Measurements from ENCODE around the gene MYO9B. TPM values are rescaled to one million over a fixed set of nuclear protein-coding genes. Genes with fewer than 3 reads are reported as not detected.

MYO9B gene
- total RNA-seq, 1 donor, result 96.6 TPM

DNA sequence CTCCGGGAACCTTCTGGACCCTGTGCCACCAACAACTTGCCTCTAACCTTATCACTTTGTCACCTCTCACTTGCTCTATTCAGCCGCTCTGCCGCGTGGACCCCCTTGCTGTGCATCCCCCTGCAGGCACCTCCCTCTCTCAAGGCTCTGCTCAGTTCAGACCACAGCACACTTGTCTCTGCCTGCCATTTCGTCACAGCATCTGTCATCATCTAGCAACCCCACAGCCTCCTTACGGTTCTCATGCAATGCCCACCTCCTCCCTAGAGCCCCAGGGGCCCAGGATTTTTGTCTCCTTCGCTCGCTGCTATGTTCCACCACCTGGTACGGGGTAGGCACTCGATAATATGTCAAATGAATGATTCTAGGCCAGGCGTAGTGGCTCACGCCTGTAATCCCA lies 5.2 kb upstream of the MYO9B start:
- H3K27me3 ChIP-seq (ENCODE audit: insufficient read depth, low read length), result no peaks in the 10 kb centered on the region
- no peak overlapping the region for H3K4me2 ChIP-seq (ENCODE audit: insufficient read depth, low read length)
- no peak for DNase-seq (ENCODE audit: insufficient read length, low spot score, missing footprints)
- no peaks in the 10 kb centered on the region for H3K36me3 ChIP-seq (ENCODE audit: insufficient read depth, low read length)
- no peak overlapping the region for H2AFZ ChIP-seq (ENCODE audit: low read length)
- H3K4me1 ChIP-seq (ENCODE audit: insufficient read depth, low read length), result peaks cover 10% of the 10 kb centered on the region
- H3K4me3 ChIP-seq (ENCODE audit: insufficient read depth, low read length), result no peak overlapping the region
- no peaks in the 10 kb centered on the region for H3K9me3 ChIP-seq (ENCODE audit: low read depth, low read length)
- no peak overlapping the region for H3K27ac ChIP-seq (ENCODE audit: low read depth, low read length)
- no peaks in the 10 kb centered on the region for H4K20me1 ChIP-seq (ENCODE audit: insufficient read depth, low read length)
- peaks cover 26% of the 10 kb centered on the region for H3K79me2 ChIP-seq (ENCODE audit: insufficient read depth, low read length)
- TF ChIP-seq, protein P1, sequence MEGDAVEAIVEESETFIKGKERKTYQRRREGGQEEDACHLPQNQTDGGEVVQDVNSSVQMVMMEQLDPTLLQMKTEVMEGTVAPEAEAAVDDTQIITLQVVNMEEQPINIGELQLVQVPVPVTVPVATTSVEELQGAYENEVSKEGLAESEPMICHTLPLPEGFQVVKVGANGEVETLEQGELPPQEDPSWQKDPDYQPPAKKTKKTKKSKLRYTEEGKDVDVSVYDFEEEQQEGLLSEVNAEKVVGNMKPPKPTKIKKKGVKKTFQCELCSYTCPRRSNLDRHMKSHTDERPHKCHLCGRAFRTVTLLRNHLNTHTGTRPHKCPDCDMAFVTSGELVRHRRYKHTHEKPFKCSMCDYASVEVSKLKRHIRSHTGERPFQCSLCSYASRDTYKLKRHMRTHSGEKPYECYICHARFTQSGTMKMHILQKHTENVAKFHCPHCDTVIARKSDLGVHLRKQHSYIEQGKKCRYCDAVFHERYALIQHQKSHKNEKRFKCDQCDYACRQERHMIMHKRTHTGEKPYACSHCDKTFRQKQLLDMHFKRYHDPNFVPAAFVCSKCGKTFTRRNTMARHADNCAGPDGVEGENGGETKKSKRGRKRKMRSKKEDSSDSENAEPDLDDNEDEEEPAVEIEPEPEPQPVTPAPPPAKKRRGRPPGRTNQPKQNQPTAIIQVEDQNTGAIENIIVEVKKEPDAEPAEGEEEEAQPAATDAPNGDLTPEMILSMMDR (IDR thresholded peaks at IDR 0.05; ENCODE audit: extremely low read depth, low read depth, low read length), result no peak

DNA sequence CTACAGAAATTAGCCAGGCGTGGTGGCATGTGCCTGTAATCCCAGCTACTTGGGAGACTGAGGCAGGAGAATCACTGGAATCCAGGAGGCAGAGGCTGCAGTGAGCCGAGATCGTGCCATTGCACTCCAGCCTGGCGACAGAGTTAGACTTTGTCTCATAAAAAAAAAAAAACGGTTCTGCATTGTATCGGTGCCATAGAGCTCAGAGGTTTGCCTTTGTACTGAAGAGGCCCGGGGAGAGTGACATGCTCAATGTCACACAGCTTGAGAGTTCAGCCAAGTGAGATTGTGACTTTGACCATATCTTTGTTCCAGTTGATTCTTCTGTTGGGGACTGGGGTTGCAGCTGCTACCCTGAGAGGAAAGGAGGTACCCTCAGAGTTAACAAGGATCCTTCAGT lies 4.7 kb upstream of the MYO9B start:
- TF ChIP-seq, protein P1 (IDR thresholded peaks at IDR 0.05; ENCODE audit: extremely low read depth, low read depth, low read length), result no peak
- H2AFZ ChIP-seq (ENCODE audit: low read length), result no peak overlapping the region
- H3K4me1 ChIP-seq (ENCODE audit: insufficient read depth, low read length), result peaks cover 10% of the 10 kb centered on the region
- H3K27me3 ChIP-seq (ENCODE audit: insufficient read depth, low read length), result no peaks in the 10 kb centered on the region
- H3K36me3 ChIP-seq (ENCODE audit: insufficient read depth, low read length), result no peaks in the 10 kb centered on the region
- peak; percentile 29 for DNase-seq (ENCODE audit: insufficient read length, low spot score, missing footprints)
- no peak overlapping the region for H3K4me3 ChIP-seq (ENCODE audit: insufficient read depth, low read length)
- peaks cover 27% of the 10 kb centered on the region for H3K79me2 ChIP-seq (ENCODE audit: insufficient read depth, low read length)
- H3K27ac ChIP-seq (ENCODE audit: low read depth, low read length), result no peak overlapping the region
- no peaks in the 10 kb centered on the region for H3K9me3 ChIP-seq (ENCODE audit: low read depth, low read length)
- no peak overlapping the region for H3K4me2 ChIP-seq (ENCODE audit: insufficient read depth, low read length)
- no peaks in the 10 kb centered on the region for H4K20me1 ChIP-seq (ENCODE audit: insufficient read depth, low read length)

DNA sequence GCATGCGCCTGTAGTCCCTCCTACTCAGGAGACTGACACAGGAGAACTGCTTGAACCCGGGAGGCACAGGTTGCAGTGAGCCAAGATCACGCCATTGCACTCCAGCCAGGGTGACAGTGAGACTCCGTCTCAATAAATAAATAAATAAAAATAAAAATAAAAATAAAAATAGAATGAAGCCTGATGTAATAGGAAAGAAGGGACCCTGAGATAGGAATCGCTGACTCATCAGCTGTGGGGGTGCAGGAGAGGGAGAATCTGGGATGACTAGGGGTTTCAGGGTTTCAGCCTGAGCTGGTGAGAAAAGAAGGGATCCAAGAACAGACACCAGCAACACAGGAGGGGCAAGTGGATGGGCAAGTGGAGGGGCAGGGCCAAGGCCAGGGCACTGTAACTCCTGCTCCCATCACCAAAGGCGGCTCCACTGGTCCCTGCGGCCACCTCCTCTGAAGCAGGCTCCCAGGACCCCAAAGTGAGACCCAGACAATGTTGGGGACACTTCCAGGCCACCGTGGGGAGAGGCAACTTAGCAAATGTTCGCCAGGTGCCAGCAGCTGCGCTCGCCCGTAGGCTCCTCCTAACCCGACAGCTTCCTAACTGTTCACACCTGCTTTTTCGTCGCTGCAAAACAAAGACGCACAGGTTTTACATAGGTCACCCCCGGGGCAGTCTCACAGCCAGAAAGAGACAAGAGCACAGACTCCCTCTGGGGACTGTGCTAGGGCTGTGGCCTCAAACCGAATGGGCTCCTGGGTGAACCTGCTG lies 1.5 kb upstream of the MYO9B start:
- no peaks in the 10 kb centered on the region for H3K9me3 ChIP-seq (ENCODE audit: low read depth, low read length)
- H3K27me3 ChIP-seq (ENCODE audit: insufficient read depth, low read length), result no peaks in the 10 kb centered on the region
- TF ChIP-seq, protein P1 (IDR thresholded peaks at IDR 0.05; ENCODE audit: extremely low read depth, low read depth, low read length), result no peak
- H3K4me2 ChIP-seq (ENCODE audit: insufficient read depth, low read length), result peak overlapping the region; percentile 93
- H3K4me1 ChIP-seq (ENCODE audit: insufficient read depth, low read length), result peaks cover 37% of the 10 kb centered on the region
- peak overlapping the region; percentile 81 for H3K4me3 ChIP-seq (ENCODE audit: insufficient read depth, low read length)
- DNase-seq (ENCODE audit: insufficient read length, low spot score, missing footprints), result peak; percentile 68
- H4K20me1 ChIP-seq (ENCODE audit: insufficient read depth, low read length), result peaks cover 15% of the 10 kb centered on the region
- H3K79me2 ChIP-seq (ENCODE audit: insufficient read depth, low read length), result peaks cover 57% of the 10 kb centered on the region
- peaks cover 10% of the 10 kb centered on the region for H3K36me3 ChIP-seq (ENCODE audit: insufficient read depth, low read length)
- H2AFZ ChIP-seq (ENCODE audit: low read length), result peak overlapping the region; percentile 82
- peak overlapping the region; percentile 79 for H3K27ac ChIP-seq (ENCODE audit: low read depth, low read length)

DNA sequence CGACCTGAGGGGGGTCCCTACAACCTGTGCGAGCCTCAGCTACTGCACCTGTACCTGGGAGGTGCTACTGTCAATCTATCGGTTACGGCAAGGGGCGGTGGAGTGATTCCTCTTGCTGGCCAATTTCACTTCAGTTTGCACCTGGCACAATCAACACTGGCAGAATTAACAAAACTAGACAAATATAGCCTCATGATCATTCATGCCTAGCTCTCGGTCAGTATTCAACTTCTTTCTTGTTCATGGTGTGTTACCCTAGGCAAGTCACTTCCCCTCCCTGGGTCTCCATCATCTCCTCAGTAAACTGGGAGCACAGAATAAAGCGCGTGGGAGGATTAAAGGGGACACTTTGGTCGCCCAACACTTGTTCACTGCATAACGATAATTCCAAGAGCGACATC lies 943 bp upstream of the MYO9B start:
- no peaks in the 10 kb centered on the region for H3K27me3 ChIP-seq (ENCODE audit: insufficient read depth, low read length)
- no peaks in the 10 kb centered on the region for H3K9me3 ChIP-seq (ENCODE audit: low read depth, low read length)
- peaks cover 61% of the 10 kb centered on the region for H3K79me2 ChIP-seq (ENCODE audit: insufficient read depth, low read length)
- peak overlapping the region; percentile 81 for H3K4me3 ChIP-seq (ENCODE audit: insufficient read depth, low read length)
- peaks cover 43% of the 10 kb centered on the region for H3K4me1 ChIP-seq (ENCODE audit: insufficient read depth, low read length)
- peak overlapping the region; percentile 79 for H3K27ac ChIP-seq (ENCODE audit: low read depth, low read length)
- H4K20me1 ChIP-seq (ENCODE audit: insufficient read depth, low read length), result peaks cover 15% of the 10 kb centered on the region
- peak overlapping the region; percentile 93 for H3K4me2 ChIP-seq (ENCODE audit: insufficient read depth, low read length)
- peak overlapping the region; percentile 82 for H2AFZ ChIP-seq (ENCODE audit: low read length)
- H3K36me3 ChIP-seq (ENCODE audit: insufficient read depth, low read length), result peaks cover 10% of the 10 kb centered on the region
- TF ChIP-seq, protein P1 (IDR thresholded peaks at IDR 0.05; ENCODE audit: extremely low read depth, low read depth, low read length), result no peak
- DNase-seq (ENCODE audit: insufficient read length, low spot score, missing footprints), result peak; percentile 78
